ENCODE results near the gene PLXNA4.

Gene PLXNA4

GRCh38 chr7:132564849-132565248 is 11.4 kb downstream of the PLXNA4 start:
- no peak for DNase-seq (ENCODE audit: low read depth)

GRCh38 chr7:132564090-132564489 is 12.2 kb downstream of the PLXNA4 start:
- DNase-seq (ENCODE audit: low read depth), result no peak

GRCh38 chr7:132562690-132563089 is 13.6 kb downstream of the PLXNA4 start:
- DNase-seq (ENCODE audit: low read depth), result no peak

GRCh38 chr7:132561763-132562162 is 14.5 kb downstream of the PLXNA4 start:
- no peak for DNase-seq (ENCODE audit: low read depth)

DNA sequence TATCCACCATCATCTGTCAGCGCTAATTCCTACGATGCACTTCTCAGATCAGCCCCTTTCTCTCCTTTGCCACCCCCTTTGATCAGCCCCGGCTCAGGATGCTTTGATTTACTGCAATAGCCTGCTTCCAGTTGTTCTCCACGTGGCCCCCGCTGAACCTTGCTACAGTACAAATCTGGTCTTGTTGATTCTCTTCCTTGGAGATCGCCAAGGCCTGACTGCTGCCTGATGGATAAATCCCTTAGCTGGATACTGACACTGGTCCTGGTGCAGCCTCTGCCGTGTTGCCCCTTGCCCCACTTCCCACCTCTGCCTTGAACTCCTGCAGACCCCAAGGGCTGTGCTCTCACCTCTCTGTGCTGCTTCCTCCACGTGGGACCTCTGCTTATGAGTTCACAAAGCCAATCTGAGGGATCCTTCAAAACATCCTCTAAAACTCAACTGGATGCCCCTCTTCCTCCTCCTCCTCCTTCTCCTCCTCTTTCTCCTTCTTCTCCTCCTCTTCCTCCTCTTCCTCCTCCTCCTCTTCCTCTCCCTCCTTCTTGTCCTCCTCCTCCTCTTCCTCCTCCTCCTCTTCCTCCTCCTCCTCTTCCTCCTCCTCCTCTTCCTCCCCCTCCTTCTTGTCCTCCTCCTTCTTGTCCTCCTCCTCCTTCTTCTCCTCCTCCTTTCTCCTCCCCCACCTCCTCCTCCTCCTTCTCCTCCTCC is 15.3 kb downstream of the PLXNA4 start:
- no peak for DNase-seq (ENCODE audit: low read depth)

DNA sequence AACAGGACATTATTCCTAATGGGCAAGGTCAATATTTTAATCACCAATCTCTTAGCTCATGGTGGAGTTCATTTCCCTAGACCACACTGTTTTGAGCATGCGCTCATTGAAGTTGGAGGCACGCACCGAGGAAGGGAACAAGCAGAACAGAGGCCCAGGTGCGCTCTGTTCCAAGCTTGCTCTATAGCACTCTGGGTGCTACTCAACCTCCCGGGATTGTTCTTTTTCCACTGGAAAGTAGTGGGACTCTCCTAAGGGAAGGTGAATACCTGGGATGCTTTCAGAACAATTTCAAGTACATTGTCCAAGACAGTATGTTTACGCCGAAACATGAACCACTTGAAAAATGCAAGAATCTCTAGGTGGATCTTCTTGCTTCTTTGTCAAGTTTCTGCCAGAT is 16.2 kb downstream of the PLXNA4 start:
- DNase-seq (ENCODE audit: low read depth), result no peak

DNA sequence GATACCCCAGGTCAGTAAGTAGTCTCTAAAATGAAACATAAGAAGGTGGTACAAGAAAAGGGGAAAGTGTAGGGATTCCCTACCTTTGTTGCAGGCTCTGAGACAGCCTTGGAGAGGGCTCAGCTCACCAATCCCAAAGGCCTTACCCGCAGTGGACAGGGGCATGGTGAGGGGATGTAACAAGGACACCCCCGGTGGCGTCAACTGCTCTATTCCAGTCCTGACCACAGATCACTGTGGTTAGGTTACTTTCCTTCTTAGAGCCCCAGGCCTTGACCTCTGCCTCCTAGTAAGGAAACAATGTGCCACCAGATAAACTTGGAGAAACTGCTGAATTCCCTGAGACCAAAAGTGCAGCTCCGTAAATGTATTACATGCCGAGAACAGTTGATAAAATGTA is 17.5 kb downstream of the PLXNA4 start:
- no peak for DNase-seq (ENCODE audit: low read depth)

DNA sequence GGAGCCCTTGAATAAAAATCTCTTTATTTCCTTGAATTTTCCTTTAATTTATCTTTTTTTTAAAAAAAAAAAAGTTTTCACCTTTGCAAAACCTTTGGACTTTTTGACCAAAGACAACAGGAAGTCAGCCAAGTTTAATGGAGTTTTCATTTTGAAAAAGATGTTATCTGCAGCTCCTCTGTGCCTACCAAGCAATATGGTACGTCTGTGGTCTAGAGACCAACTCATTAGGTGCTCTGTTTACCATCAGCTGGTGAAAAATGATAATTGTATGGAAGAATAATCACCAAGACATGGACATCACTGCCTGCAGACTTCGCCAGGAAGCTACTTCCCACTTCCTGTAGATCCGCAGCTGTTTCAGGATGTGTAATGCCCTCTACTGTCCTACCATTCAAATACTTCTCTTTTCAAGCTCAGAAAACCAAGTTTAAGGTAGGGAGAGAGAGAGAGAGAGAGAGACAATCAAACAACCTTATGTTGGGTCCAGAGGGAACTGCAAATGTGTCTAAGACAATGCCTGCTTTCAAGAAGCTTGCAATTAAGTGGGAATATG is 18.7 kb downstream of the PLXNA4 start:
- DNase-seq (ENCODE audit: low read depth), result no peak

DNA sequence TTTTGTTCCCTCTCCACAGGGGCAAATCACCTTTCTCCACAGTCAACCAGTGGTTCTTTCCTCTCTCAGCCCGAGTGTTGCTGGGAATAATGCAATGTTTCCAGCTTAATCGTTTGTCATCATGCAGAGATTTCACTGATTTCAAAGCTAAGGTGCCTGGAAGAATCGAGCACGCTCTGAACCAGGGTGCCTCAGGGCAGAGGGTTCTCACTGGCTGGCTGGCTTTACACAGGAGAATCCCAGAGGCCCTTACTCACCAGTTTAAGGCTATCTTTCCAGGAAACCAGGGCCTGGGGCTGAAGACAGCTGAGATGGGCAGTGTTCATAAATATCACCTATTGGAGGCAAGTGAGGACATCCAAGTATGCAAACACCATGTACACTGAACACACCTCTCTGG is 21.8 kb downstream of the PLXNA4 start:
- no peak for DNase-seq (ENCODE audit: low read depth)

- DNase-seq (ENCODE audit: low read depth), result no peak
Measured at GRCh38 chr7:132553031-132553430, 23.2 kb downstream of the PLXNA4 start.

DNA sequence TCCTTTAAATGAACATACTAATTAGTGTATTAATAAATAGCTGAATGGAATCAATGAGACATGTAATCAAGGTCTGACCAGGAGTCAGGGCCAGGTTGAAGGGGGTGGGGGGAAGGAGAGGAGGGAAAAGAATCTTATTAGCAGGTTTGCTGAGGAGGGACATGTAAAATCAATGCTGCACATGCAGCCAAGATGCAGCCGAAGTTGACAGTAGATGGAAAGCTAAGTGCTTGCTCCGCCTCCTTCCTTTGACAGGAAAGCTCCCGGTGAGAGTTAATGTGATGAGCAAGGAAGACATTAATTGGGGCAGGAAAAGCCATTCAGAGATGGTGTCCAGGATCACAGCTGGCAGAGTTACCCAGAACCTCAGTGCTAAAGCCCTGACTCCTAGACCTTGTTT is 24.4 kb downstream of the PLXNA4 start:
- no peak for DNase-seq (ENCODE audit: low read depth)

DNA sequence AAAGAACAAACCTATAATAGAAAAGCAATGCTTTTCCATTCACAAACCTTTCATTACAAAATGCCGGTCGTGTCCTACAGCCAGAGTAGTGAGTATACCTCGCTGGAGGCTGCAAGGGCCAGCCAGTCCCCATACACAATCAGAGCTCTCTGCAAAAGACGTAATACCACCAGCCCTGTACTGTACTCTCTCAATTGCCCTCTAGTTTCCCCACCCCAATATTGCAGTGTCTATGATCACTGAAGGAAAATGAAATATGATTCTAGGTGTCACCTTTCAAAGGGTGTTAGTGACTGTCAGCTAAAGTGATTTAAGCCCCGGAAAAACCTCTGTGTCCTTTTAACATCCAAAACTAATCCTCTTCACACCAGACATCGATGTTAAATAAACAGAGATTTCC is 24.8 kb downstream of the PLXNA4 start:
- DNase-seq (ENCODE audit: low read depth), result no peak

GRCh38 chr7:132548489-132549078 is 27.7 kb downstream of the PLXNA4 start:
- no peak for DNase-seq (ENCODE audit: low read depth)

GRCh38 chr7:132547821-132548220 is 28.4 kb downstream of the PLXNA4 start:
- no peak for DNase-seq (ENCODE audit: low read depth)

DNA sequence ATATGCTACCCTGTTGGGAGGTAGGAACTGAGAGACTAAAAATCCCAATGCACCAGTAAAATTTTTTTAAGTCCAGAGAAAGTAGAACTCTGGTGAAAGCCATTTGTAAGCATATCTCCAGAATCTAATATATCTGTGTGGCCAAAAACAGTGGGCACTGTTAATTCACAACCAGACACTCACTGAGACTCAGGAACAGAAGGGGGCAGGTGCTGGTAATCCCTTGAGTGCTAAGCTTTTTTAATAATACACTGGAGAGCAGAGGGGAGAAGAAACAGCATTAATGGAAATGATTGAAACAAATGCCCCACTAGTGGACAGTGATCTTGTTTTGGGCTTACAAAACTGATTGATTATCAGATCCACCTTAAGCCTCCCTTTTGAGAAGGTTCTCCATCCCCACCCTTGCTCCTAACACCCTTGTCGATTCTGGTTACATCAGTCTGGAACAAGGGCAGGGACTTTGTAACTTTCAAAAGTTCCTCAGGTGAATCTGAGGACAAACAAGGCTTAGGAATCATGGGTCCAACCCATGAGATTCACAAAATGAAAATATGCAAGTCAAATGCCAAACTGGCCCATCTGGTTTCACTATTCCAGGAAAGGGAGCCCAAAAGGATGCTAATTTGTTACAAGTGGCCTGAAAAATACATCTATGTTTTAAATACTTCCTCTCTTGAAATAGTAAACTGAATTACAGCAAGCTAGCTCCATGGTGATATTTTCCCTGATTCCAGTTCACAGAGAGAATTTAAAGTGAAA is 29.7 kb downstream of the PLXNA4 start:
- no peak for DNase-seq (ENCODE audit: low read depth)

DNA sequence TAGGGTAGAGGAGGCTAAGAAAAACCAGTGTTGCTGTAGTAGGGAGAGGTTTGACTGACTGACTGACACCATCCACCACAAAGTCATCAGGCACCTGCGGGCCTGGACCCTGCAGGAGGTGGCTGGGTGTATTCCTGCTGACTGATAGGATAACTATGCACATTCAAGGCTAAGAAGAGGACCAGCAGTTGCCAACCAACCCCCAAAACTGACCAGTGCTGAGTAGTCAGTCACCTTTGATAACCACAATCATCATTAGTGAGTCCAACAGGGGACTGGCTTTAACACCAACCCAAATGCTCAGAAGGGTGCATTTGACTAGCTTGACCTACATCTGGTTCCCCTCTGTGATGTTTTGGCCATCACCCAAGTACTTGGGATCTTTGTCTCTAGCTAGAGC is 30.5 kb downstream of the PLXNA4 start:
- DNase-seq (ENCODE audit: low read depth), result no peak

DNA sequence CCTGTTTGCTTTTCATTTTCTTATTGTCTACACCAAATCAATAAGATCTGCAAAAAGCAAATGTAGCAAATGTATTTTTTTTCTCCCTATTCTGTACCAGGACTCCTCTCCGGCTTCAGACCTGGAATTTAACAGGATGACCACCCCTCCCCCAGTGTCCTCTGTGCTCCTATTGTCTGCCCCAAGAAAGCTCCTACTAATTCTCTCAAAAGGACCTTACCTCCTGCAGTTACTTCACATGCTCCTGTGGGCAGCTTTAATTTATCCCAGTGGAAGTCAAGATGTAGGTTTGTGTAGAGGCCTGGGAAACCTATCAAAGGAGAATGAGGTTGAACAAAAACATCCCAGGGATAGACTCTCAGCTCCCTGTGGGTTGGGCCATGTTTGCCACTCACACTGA is 31.3 kb downstream of the PLXNA4 start:
- no peak for DNase-seq (ENCODE audit: low read depth)

GRCh38 chr7:132544025-132544424 is 32.2 kb downstream of the PLXNA4 start:
- DNase-seq (ENCODE audit: low read depth), result no peak

DNA sequence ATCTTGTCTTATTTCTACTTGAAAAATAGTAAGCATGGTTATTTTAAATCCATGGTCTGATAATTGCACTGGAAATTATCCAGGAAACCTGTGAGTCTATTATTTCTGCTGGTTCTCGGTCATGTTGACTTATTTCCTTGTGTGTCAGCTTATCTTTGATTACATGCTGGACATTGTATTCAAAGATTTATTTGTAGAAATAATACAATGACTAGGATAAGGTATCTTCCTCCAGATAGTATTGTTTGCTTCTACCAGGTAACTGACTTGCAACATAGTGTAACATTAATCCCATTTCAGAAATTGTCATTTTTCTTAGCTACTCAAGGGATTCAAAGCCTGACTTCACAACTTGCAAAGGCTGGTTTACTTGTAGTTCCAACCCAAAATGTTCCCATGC is 33.4 kb downstream of the PLXNA4 start:
- no peak for DNase-seq (ENCODE audit: low read depth)

DNA sequence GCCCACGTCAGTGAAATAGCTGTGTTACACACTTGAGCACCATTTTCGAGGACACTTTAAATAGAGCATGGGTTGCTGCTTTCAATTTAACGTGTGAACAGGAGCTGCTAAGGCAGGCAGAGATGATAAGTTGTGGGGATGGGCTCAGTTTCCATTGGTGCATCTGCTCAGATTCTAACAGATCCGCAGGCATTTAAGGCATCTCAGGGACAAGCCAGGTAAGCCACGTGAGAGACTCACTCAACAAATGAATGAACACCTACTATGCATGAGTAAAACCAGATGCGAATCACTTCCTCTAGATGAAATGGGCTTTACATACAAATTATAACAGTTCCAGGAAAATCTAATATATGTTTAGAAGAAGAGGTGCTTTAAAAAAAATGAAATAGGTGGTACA is 34.6 kb downstream of the PLXNA4 start:
- no peak for DNase-seq (ENCODE audit: low read depth)

DNA sequence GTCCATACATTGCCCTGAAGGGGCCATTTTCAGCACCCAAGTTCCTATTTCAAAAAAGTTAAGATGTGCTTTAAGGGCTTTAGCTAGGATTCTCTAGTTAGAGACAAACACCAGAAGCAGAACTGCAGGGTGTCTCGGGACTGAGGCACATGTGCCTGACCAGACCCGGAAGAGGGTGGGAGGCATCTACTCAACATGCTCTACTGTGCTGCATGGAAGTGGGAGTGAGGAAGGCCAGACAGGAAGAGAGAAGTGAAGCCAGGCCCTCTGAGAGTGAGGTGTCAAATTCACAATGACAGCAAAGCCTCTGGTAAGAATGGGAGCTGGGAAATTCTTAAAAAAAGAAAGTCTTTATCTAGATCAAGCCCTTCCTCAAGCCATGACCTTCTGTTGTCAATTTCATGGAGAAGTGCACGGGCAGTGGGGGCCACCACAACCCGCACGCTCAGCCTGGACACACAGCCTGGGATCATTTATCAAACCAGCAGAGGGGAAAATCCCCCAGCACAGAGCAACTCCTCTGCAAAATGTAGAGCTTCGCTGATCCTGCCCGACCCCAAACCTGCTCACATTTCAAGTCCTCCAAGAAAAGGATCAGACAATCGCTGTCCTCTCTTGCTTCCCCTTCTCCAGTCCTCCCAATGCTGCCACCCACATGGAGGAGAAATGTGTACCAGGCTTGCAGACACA is 38.7 kb downstream of the PLXNA4 start:
- DNase-seq (ENCODE audit: low read depth), result no peak

DNA sequence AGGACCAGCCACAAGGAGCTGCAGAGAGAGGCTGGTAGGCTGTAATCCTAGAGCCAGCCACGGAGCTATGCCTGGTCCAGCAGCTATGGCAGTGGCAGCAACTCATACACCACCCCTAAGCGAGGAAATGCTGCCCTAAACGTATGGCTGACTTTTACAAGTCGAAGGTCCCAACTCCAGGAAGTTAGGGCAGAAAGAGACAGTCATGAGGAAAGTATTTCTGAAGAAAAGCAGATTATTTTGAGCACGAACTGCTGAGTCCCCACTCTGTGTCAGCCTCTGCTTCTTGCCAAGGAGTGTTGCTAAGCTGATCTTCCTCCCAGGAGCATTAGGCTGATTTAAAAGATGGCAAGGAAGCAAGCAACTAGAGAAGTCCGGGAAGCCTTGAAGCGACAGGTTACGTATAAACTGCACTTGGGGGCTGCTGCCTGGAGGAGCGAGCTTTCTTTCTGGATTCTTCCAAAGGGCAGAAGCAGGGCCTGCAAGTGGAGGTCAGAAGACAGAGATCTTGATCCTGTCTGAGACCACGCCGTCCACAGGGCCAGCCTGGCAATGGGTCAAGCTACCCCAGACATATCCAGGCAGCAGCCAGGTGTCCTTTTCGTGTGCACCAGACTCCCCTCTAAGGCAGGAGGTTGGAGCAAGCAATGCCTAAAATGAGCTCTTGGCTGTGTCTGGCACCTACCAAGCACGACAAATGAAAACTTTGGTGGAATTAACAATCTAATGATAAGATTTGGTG is 39.4 kb downstream of the PLXNA4 start:
- DNase-seq (ENCODE audit: low read depth), result no peak
